Cardiac muscle cell (in vitro differentiated cells and primary cell): ENCODE results near the gene RPL22. TPM values are rescaled to one million over a fixed set of nuclear protein-coding genes. Genes with fewer than 3 reads are reported as not detected.

ENCODE experiments used
- DNase-seq, 2 donors: peaks; one replicate each; pipeline versions ENCODE4 v3.0.0 to v3.0.0-alpha.2; 2010 to 2017; ENCODE audit warnings: low read depth in 1 of 2, low spot score in 1 of 2
- H3K27ac ChIP-seq: fragments of 200-600 bp; sonication (generic); 2 replicates; pipeline ENCODE4 v1.5.1; 2016
- H3K27me3 ChIP-seq: fragments of 200-600 bp; sonication (generic); 2 replicates; pipeline ENCODE4 v1.6.0; 2016; ENCODE audit warnings: control low read depth
- H3K36me3 ChIP-seq: fragments of 200-600 bp; sonication (generic); 2 replicates; pipeline ENCODE4 v1.5.1; 2016; ENCODE audit warnings: control low read depth
- H3K4me1 ChIP-seq: fragments of 200-600 bp; sonication (generic); 2 replicates; pipeline ENCODE4 v1.8.1; 2017; ENCODE audit warnings: low read depth, mild to moderate bottlenecking, mixed run types
- H3K4me3 ChIP-seq: fragments of 200-600 bp; sonication (generic); 2 replicates; pipeline ENCODE4 v1.5.1; 2016; ENCODE audit warnings: mild to moderate bottlenecking
- H3K9me3 ChIP-seq: fragments of 200-600 bp; sonication (generic); 2 replicates; pipeline ENCODE4 v1.5.1; 2017; ENCODE audit warnings: low read depth, mild to moderate bottlenecking, control low read depth
- CTCF ChIP-seq: IDR thresholded peaks from 2 replicates; pipeline ENCODE4 v1.5.1; 2012; ENCODE audit warnings: low read depth, mild to moderate bottlenecking, low read length
- polyA plus RNA-seq: library from polyadenylated mRNA; unstranded; fragments of >200 nt; fragmentation: Nextera tagmentation; extraction: Ambion mirVana; gene quantifications from 2 replicates; pipeline ENCODE4 v1.2.1, GENCODE V29; 2016
- total RNA-seq: library from RNA; depleted of rRNA; stranded (reverse); fragments of >200 nt; gene quantifications from 2 replicates; pipeline ENCODE4 v1.2.3, GENCODE V29; 2016

RPL22 gene
- total and polyA plus RNA-seq, 2 experiments from 2014 or later, result 130 to 132 TPM

- Histone ChIP-seq H3K27me3 (no peaks in the 10 kb centered on the region), H3K36me3 (peaks cover 23% of the 10 kb centered on the region), H3K4me3 (no peak overlapping the region), H3K9me3 (no peaks in the 10 kb centered on the region), H3K4me1 (peaks cover 19% of the 10 kb centered on the region), H3K27ac (no peak overlapping the region)
- no peak for DNase-seq
- no peak for TF ChIP-seq CTCF
Observed at GRCh38 chr1:6212193-6212959, 13.0 kb upstream of the RPL22 start.

GRCh38 chr1:6211731-6212130, 12.3 kb upstream of the RPL22 start:
- no peaks in the 10 kb centered on the region for H3K9me3 ChIP-seq
- H3K36me3 ChIP-seq, result peaks cover 23% of the 10 kb centered on the region
- DNase-seq, result no peak
- H3K27ac ChIP-seq, result no peak overlapping the region
- no peak for TF ChIP-seq CTCF
- peaks cover 26% of the 10 kb centered on the region for H3K4me1 ChIP-seq
- no peak overlapping the region for H3K4me3 ChIP-seq
- H3K27me3 ChIP-seq, result no peaks in the 10 kb centered on the region

- Histone ChIP-seq H3K27me3 (no peaks in the 10 kb centered on the region), H3K9me3 (no peaks in the 10 kb centered on the region), H3K4me1 (peaks cover 31% of the 10 kb centered on the region), H3K27ac (no peak overlapping the region), H3K36me3 (peaks cover 23% of the 10 kb centered on the region), H3K4me3 (no peak overlapping the region)
- DNase-seq, result no peak
- TF ChIP-seq CTCF, result no peak
Observed at GRCh38 chr1:6210591-6211355, 11.4 kb upstream of the RPL22 start.

GRCh38 chr1:6209661-6210580, 10.5 kb upstream of the RPL22 start:
- H3K4me1 ChIP-seq, result peaks cover 32% of the 10 kb centered on the region
- TF ChIP-seq CTCF, result no peak
- H3K9me3 ChIP-seq, result no peaks in the 10 kb centered on the region
- no peak overlapping the region for H3K27ac ChIP-seq
- H3K36me3 ChIP-seq, result peaks cover 23% of the 10 kb centered on the region
- H3K4me3 ChIP-seq, result peak overlapping the region; percentile 17
- no peaks in the 10 kb centered on the region for H3K27me3 ChIP-seq
- no peak for DNase-seq
